DND-41 (cell line): ENCODE measurements around the gene UVSSA.

Experiments used
- ATAC-seq: fragments of 200-7000 bp; cut with Tn5 transposase; 3 replicates; pipeline ENCODE4 v1.9.1; 2021; ENCODE audit warnings: low read depth; ENCODE audit not compliant: insufficient read depth
- DNase-seq: peaks from one replicate; pipeline ENCODE4 v3.0.0-alpha.2; 2020
- H2AFZ ChIP-seq: 2 replicates; pipeline ENCODE4 v1.6.0; 2012; ENCODE audit warnings: low read depth, low read length
- H3K27ac ChIP-seq: 2 replicates; pipeline ENCODE4 v1.5.1; 2012; ENCODE audit warnings: low read length, inconsistent platforms
- H3K27me3 ChIP-seq: fragments of 200-600 bp; sonication (generic); 2 replicates; pipeline ENCODE4 v1.6.0; 2012; ENCODE audit warnings: low read length, mild to moderate bottlenecking, inconsistent platforms; ENCODE audit not compliant: insufficient read depth, poor library complexity
- H3K36me3 ChIP-seq: 2 replicates; pipeline ENCODE4 v1.5.1; 2012; ENCODE audit warnings: low read length, inconsistent platforms; ENCODE audit not compliant: insufficient read depth
- H3K4me1 ChIP-seq: 2 replicates; pipeline ENCODE4 v1.5.1; 2012; ENCODE audit warnings: mild to moderate bottlenecking, low read length; ENCODE audit not compliant: insufficient read depth
- H3K4me2 ChIP-seq: 2 replicates; pipeline ENCODE4 v1.6.0; 2012; ENCODE audit warnings: mild to moderate bottlenecking, moderate library complexity, low read length, inconsistent platforms; ENCODE audit not compliant: insufficient read depth
- H3K4me3 ChIP-seq, 2 experiments: fragments of 200-600 bp in 1 of 2; shearing (Covaris generic) in 1 of 2; 2 replicates each; pipeline ENCODE4 v1.5.1; 2012 to 2016; ENCODE audit warnings: inconsistent platforms in 2 of 2, low read length in 2 of 2, mild to moderate bottlenecking in 2 of 2, low read depth in 1 of 2, moderate library complexity in 1 of 2
- H3K79me2 ChIP-seq: 2 replicates; pipeline ENCODE4 v1.6.0; 2012; ENCODE audit warnings: low read length, inconsistent platforms; ENCODE audit not compliant: insufficient read depth
- H3K9ac ChIP-seq: 2 replicates; pipeline ENCODE4 v1.6.0; 2012; ENCODE audit warnings: low read depth, mild to moderate bottlenecking, inconsistent platforms, low read length, moderate library complexity
- H3K9me3 ChIP-seq: 2 replicates; pipeline ENCODE4 v1.5.1; 2012; ENCODE audit warnings: low read length, moderate library complexity, mild to moderate bottlenecking, inconsistent platforms; ENCODE audit not compliant: insufficient read depth, severe bottlenecking
- H4K20me1 ChIP-seq: 2 replicates; pipeline ENCODE4 v1.6.0; 2012; ENCODE audit warnings: low read length; ENCODE audit not compliant: insufficient read depth
- EZH2 ChIP-seq: IDR thresholded peaks from 3 replicates; pipeline ENCODE4 v1.6.1; 2012; ENCODE audit warnings: borderline replicate concordance, low read depth, mild to moderate bottlenecking, moderate library complexity, low read length, inconsistent platforms; ENCODE audit not compliant: severe bottlenecking
- TF ChIP-seq, protein P1 (sequence below): IDR thresholded peaks from 2 replicates; pipeline ENCODE4 v1.5.1; 2012; ENCODE audit warnings: borderline replicate concordance, low read length, moderate library complexity, mild to moderate bottlenecking; ENCODE audit not compliant: poor library complexity, severe bottlenecking; ENCODE audit errors: extremely low read depth

Gene UVSSA

DNA sequence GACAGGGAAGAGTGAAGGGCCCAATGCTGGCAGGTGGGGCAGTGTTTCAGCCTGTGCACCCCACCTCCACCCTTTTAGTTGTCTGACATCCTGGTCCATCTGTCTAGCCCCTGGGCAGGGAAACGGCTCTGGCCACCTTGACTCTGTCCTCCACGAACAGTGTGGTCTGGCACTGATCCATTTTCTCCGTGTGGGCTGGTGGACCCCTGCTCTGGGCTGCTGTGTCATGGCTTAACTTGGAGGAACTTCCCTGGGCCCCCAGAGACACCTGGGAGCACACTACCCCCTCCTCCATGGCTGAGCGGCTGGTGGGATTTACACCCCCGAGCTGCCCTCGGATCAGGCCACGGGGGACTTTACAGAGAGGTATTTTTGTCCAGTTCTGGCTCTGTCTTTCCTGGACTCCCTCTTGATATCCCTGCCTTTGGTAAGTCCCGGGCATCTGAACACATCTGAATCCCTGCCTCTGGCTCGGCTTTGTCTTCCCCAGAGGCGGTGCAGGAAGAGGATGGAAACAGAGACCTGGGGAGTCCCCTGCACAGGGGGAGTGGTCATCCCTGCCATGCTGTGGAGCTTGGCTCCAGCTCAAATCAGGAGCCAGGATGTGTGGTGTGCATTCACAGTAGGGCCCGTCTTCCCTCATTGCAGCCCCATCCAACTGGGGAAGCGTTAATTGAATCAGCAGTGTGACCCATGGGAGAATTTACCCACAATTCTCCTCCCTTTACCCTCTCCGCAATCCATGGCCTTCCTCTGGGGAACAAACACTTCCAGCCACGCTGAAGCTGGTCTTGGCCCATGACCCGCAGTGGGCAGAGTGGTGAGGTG lies 65.6 kb downstream of the UVSSA start:
- Histone ChIP-seq H3K9me3 (no peaks in the 10 kb centered on the region), H4K20me1 (peaks cover 12% of the 10 kb centered on the region; the same call in 1 of the 2 replicates), H3K27ac (no peak overlapping the region), H3K79me2 (no peaks in the 10 kb centered on the region), H2AFZ (no peak overlapping the region), H3K4me2 (no peak overlapping the region), H3K4me1 (no peaks in the 10 kb centered on the region), H3K27me3 (no peaks in the 10 kb centered on the region), H3K9ac (no peak overlapping the region), H3K36me3 (no peaks in the 10 kb centered on the region), H3K4me3 (no peak overlapping the region)
- DNase-seq (no peak), ATAC-seq (no peak)
- TF ChIP-seq, protein P1, sequence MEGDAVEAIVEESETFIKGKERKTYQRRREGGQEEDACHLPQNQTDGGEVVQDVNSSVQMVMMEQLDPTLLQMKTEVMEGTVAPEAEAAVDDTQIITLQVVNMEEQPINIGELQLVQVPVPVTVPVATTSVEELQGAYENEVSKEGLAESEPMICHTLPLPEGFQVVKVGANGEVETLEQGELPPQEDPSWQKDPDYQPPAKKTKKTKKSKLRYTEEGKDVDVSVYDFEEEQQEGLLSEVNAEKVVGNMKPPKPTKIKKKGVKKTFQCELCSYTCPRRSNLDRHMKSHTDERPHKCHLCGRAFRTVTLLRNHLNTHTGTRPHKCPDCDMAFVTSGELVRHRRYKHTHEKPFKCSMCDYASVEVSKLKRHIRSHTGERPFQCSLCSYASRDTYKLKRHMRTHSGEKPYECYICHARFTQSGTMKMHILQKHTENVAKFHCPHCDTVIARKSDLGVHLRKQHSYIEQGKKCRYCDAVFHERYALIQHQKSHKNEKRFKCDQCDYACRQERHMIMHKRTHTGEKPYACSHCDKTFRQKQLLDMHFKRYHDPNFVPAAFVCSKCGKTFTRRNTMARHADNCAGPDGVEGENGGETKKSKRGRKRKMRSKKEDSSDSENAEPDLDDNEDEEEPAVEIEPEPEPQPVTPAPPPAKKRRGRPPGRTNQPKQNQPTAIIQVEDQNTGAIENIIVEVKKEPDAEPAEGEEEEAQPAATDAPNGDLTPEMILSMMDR, result no peak
- no peak for TF ChIP-seq EZH2

DNA sequence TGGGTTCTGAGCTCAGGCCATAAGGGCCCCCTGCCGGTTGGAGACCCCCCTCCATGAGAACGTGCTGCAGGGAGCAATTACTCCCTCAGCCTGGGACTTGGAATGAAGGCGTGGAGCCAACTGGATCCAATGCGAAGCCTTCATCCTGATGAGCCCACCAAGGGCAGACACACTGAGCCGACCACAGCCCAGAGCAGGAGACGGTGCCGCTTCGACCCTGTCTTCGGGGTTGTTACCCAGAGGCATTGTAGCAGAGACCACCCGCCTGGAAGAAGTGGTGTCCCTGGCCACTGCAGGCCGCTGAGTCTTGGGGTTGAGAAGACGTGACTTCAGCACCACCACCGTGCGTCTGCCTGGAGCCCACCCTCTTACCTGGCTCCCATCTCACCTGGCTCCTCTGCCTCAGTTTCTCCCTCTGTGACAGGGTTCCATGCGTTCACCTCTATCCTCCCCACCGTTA lies 66.2 kb downstream of the UVSSA start:
- Histone ChIP-seq H3K27me3 (no peaks in the 10 kb centered on the region), H3K36me3 (no peaks in the 10 kb centered on the region)

DNA sequence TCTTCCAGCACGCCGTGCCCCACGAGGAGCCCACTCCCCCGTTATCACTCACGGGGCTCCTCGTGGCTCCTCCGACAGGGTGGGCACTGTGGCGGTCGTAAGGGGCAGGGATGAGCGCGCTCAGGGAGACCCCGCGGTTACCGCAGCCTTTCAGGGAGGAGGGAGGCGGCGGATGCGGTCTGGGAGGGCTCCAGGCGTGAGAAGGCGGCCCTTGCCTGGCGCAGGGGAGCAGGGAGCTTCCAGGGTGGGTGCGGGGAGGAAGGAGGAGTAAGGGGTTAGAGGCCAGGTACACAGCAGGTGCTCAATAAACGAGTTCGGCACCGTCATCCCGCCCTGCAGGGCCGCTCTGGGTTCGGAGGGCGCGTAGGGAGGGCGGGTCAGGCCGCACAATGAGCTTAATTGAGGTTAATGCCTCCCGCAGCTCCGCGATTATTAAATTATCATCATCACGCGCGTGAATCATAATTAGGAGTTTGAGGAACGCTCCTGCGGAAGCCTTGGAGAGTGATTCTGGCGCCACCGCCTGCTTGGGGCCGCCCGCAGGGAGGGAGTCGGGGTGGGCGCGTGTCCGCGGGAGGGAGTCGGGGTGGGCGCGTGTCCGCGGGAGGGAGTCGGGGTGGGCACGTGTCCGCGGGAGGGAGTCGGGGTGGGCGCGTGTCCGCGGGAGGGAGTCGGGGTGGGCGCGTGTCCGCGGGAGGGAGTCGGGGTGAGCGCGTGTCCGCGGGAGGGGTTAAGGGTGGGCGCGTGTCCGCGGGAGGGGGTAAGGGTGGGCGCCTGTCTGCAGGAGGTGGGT lies 66.9 kb downstream of the UVSSA start:
- DNase-seq (no peak), ATAC-seq (no peak)
- Histone ChIP-seq H3K9me3 (no peaks in the 10 kb centered on the region), H3K27ac (no peak overlapping the region), H3K4me1 (no peaks in the 10 kb centered on the region), H3K4me3 (no peak overlapping the region), H3K36me3 (no peaks in the 10 kb centered on the region), H4K20me1 (peaks cover 13% of the 10 kb centered on the region; the same call in 1 of the 2 replicates), H3K9ac (no peak overlapping the region), H2AFZ (no peak overlapping the region), H3K79me2 (no peaks in the 10 kb centered on the region), H3K4me2 (no peak overlapping the region), H3K27me3 (no peaks in the 10 kb centered on the region)
- TF ChIP-seq, protein P1, result no peak
- TF ChIP-seq EZH2, result no peak

More for the DNA sequence above, 66.2 kb downstream of the UVSSA start:
- H3K4me3 ChIP-seq, result no peak overlapping the region
- no peak overlapping the region for H3K9ac ChIP-seq
- peaks cover 12% of the 10 kb centered on the region; the same call in 1 of the 2 replicates for H4K20me1 ChIP-seq
- H3K79me2 ChIP-seq, result no peaks in the 10 kb centered on the region
- ATAC-seq (no peak), DNase-seq (no peak)
- no peaks in the 10 kb centered on the region for H3K4me1 ChIP-seq
- no peaks in the 10 kb centered on the region for H3K9me3 ChIP-seq
- H2AFZ ChIP-seq, result no peak overlapping the region
- no peak overlapping the region for H3K27ac ChIP-seq
- TF ChIP-seq, protein P1, result no peak
- no peak for TF ChIP-seq EZH2
- no peak overlapping the region for H3K4me2 ChIP-seq
